ENCODE data around the gene DDC.

The DDC gene

DNA sequence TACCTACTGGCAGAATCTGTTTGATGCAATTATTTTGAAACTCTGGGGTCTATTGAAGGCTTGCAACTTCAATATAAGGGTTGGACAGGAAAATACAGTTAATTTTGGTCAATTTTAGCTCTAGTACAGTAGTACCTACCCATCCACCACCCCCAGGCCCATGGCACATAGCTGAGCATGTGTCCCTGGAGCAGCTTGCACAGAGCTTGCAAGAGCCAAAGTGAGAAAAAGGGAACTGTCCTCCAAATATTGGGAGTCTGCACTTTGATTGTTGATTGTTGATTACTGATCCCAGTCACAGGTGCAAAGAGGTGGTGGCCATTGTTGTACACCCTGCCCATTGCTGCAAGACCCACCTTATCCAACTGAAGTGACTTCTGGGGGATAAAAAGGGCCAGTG, 52.8 kb downstream of the DDC start:
- DNase-seq, result no peak

DNA sequence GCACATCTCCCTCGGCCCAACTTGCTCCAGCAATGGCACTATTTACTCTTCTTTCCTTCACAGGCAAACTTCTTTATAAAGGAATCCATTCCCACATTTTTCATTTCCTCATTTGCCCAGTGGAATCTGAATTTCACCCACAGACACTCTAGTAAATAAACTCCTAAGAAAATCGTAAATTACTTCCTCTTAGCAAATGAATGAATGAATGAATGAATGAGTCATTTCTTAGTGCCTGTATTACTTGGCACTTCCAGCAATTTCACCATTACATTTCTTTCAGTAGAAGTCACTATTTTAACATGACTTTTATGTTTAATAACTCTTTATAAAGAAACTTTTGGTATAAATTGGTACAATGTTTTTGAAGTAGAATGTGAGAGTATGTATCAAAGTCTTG, 55.7 kb downstream of the DDC start:
- DNase-seq, result no peak

- DNase-seq, result no peak
Measured at GRCh38 chr7:50508471-50508943, 56.7 kb downstream of the DDC start.

GRCh38 chr7:50507898-50508470, 57.2 kb downstream of the DDC start:
- DNase-seq, result no peak

DNA sequence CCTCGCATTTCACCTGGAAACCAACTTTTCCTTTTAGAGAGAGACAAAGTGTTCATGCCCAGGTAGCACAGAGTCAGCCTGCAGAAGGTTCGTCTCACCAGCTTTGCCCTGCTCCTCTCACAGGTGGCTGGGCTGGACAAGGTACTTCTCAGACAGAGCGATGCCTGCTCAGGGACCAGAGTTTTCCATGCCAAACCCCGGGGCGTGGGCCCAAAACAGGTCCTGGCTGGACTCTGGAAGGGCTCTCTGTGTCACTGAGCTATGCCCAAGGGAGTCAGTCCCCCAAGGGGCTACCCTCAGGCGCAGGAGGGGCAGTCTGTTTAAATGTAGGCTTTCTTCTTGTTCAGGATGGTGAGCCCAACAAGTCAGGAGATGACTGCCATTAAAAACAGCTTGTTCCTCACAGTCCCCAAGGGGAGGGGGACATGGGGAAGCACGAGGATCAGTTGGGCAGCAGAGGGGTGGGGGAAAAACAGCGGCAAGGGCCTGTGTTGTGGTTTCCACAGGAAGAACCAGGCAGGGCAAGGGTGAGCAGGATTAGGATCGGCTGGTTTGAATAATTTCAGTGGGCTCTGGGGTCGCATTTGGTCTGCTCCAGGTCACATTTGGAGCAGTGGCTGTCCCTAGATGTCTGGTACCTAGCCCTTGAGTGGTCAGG, 59.5 kb downstream of the DDC start:
- no peak for DNase-seq

- DNase-seq, result no peak
Measured at GRCh38 chr7:50504646-50505546, 60.3 kb downstream of the DDC start.

- no peak for DNase-seq
Measured at GRCh38 chr7:50502947-50503346, 62.3 kb downstream of the DDC start.

DNA sequence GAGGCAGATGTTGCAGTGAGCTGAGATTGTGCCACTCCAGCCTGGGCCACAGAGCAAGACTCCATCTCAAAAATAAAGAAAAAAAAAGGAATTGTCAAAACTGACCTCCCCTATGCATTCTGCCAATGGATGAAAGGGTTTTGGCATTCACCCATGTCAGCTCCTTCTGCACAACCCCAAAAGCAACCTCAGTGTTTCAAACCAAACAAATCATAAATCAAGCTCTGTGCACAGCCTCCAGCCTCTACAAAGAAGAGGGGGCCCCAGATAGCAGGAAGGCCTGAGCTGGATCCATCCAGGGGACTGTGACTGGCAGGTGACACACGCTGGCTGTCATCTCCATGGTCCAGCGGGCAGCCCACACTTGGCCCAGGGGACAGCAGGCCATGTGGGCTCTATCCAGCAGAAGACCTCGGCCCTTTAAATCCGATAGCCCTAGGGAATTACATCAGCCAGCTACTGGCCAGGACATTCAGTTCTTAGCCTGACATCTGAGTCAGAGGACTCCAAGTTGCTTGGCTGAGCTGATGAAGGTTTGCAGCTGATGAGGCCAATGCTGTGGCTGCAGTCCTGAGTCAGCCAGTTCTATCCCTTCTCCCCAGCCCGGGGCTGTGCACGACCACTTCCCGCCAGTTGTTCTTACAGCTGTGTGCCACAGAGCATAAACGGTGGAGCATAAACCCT, 63.1 kb downstream of the DDC start:
- DNase-seq, result peak; percentile 59

- DNase-seq, result no peak
Measured at GRCh38 chr7:50499092-50499491, 66.1 kb downstream of the DDC start.

DNA sequence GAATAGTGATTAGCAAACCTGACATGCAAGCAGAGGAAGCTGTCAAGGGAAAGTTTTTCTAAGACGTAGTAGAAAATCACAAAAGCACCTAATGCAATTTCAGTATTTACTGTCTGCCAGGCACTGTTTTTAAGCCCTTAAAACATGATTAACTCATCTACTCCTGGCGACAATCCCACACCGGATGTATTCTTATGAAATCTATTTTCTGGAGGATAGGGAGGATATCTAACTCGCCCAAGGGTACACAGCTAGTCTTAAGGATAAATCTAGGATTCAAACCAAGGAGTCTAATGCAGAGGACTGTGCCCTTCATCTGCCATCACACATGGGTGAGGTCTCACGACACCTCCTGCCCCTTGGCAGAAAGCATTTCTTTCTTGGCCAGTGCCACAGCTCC, 67.2 kb downstream of the DDC start:
- DNase-seq, result peak; percentile 1

GRCh38 chr7:50497068-50497642, 68.0 kb downstream of the DDC start:
- peak; percentile 11 for DNase-seq

GRCh38 chr7:50496569-50496968, 68.6 kb downstream of the DDC start:
- no peak for DNase-seq

GRCh38 chr7:50495746-50496145, 69.5 kb downstream of the DDC start:
- no peak for DNase-seq

- DNase-seq, result no peak
Measured at GRCh38 chr7:50492770-50493519, 72.3 kb downstream of the DDC start.

GRCh38 chr7:50491943-50492342, 73.3 kb downstream of the DDC start:
- no peak for DNase-seq

DNA sequence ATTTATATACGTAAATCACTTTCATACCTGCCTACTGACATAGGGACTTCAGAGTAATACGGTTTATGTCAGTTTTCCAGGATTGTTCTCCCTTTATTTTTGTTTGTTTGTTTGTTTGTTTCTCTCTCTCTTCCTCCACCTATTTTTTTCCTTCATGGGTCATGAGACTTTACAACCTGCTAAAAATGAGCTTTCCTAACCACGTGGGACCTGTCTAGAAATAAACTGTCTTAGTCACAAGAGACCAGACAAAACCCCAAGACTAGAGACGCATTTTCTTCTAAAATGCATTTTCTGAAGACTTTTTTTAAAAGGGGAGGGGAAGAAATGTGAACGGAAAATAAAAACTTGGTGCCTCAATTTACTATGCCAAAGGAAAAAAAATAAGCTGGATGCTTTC, 74.0 kb downstream of the DDC start:
- DNase-seq, result no peak

- DNase-seq, result no peak
Measured at GRCh38 chr7:50488379-50488778, 76.8 kb downstream of the DDC start.

GRCh38 chr7:50486512-50486911, 78.7 kb downstream of the DDC start:
- no peak for DNase-seq

- no peak for DNase-seq
Measured at GRCh38 chr7:50481867-50482266, 83.3 kb downstream of the DDC start.

- no peak for DNase-seq
Measured at GRCh38 chr7:50480797-50481196, 84.4 kb downstream of the DDC start.

DNA sequence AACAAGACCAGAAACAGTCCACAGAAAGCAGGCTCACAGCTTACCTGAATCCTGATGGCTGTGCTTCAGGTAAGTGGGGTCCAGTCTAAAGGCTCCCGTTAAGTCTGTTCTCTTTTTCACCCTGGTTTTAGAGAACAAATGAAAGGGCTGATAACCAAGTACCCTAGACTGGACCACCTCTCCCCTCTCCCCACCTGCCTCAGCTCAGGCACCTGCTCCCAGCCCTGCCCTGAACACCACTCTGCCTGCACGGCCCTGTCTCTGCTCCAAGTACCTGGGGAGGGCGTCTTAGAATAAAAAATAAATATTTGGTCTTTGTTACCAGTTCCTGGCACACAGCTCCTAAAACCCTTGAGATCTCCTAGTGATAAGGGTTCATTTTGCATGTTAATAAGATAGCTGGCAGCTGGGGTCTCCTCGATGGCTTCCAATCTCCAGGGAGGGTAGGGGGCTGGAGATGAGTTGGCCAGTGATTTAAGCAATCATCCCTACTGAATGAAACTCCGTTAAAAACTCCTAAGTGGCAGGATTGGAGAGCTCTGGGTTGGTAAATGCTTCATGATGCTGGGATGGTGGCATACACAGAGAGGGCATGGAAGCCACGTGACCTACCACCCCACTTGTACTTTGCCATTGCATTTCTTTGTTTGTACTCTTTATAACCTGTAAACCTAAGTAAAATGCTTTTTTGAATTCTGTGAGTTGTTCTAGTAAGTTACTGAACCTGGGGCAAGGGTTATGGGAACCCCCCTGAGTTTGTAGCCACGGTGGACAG, 85.3 kb downstream of the DDC start:
- no peak for DNase-seq
